OCI-LY7 (cell line): ENCODE data around the gene SCYGR6. TPM values are rescaled to one million over a fixed set of nuclear protein-coding genes. Genes with fewer than 3 reads are reported as not detected.

Experiments
- BruUV-seq: library from RNA; stranded (reverse); fragments of 400-500 nt; replicated peaks from 2 replicates; lab custom pipeline; 2021; lab: Mats Ljungman, UMichigan
- CTCF ChIA-PET: fragments of 300-600 bp; sonication (Branson Sonifier 250); formaldehyde crosslinking; loops from one replicate; lab custom pipeline; 2022; ENCODE audit warnings: antibody characterized with exemption; ENCODE audit not compliant: unreplicated experiment; lab: Charles Lee
- POLR2A ChIA-PET: fragments of 300-600 bp; sonication (Branson Sonifier 250); formaldehyde crosslinking; loops from one replicate; lab custom pipeline; 2022; ENCODE audit warnings: antibody characterized with exemption; lab: Charles Lee
- DNase-seq: peaks from one replicate; pipeline ENCODE4 v3.0.0-alpha.2; 2015; ENCODE audit warnings: low spot score
- H2AFZ ChIP-seq: fragments of 200-600 bp; sonication (generic), shearing (Covaris generic); 2 replicates; pipeline ENCODE4 v1.6.1; 2014; ENCODE audit warnings: mild to moderate bottlenecking, antibody characterized with exemption, low read length, moderate library complexity
- H3K27ac ChIP-seq: fragments of 200-600 bp; sonication (generic); 2 replicates; pipeline ENCODE4 v1.5.1; 2014; ENCODE audit warnings: mixed run types, low read depth, mild to moderate bottlenecking, moderate library complexity, low read length, inconsistent platforms; ENCODE audit not compliant: poor library complexity, severe bottlenecking
- H3K36me3 ChIP-seq: fragments of 200-600 bp; sonication (generic); 2 replicates; pipeline ENCODE4 v1.6.1; 2014; ENCODE audit warnings: mild to moderate bottlenecking, antibody characterized with exemption, low read length, moderate library complexity, mixed read lengths; ENCODE audit not compliant: insufficient read depth
- H3K4me1 ChIP-seq: fragments of 200-600 bp; sonication (generic); 2 replicates; pipeline ENCODE4 v1.5.1; 2014; ENCODE audit warnings: mild to moderate bottlenecking, low read length; ENCODE audit not compliant: insufficient read depth, poor library complexity, severe bottlenecking
- H3K4me2 ChIP-seq: fragments of 200-600 bp; sonication (generic); 2 replicates; pipeline ENCODE4 v1.6.1; 2014; ENCODE audit warnings: mild to moderate bottlenecking, low read length
- H3K4me3 ChIP-seq: fragments of 200-600 bp; sonication (generic); 2 replicates; pipeline ENCODE4 v1.5.1; 2014; ENCODE audit warnings: mild to moderate bottlenecking, low read depth, low read length; ENCODE audit not compliant: poor library complexity, severe bottlenecking
- H3K79me2 ChIP-seq: fragments of 200-600 bp; sonication (generic); 2 replicates; pipeline ENCODE4 v1.6.1; 2016; ENCODE audit warnings: low read depth, mild to moderate bottlenecking, low read length, moderate library complexity, mixed read lengths; ENCODE audit not compliant: insufficient read depth
- H3K9me2 ChIP-seq: fragments of 200-600 bp; sonication (generic); 2 replicates; pipeline ENCODE4 v1.6.1; 2016; ENCODE audit warnings: mild to moderate bottlenecking, low read length, mixed read lengths; ENCODE audit not compliant: insufficient read depth
- H3K9me3 ChIP-seq: fragments of 200-600 bp; sonication (generic); 2 replicates; pipeline ENCODE4 v1.6.1; 2014; ENCODE audit warnings: mild to moderate bottlenecking, mixed run types, low read length, mixed read lengths
- H4K20me1 ChIP-seq: fragments of 200-600 bp; sonication (generic); 2 replicates; pipeline ENCODE4 v1.6.1; 2014; ENCODE audit warnings: mild to moderate bottlenecking, antibody characterized with exemption, low read length, moderate library complexity, mixed read lengths; ENCODE audit not compliant: insufficient read depth
- EZH2phosphoT487 ChIP-seq: fragments of 200-600 bp; sonication (generic); IDR thresholded peaks from 2 replicates; pipeline ENCODE4 v1.6.1; 2018; ENCODE audit warnings: low read depth, borderline replicate concordance, mild to moderate bottlenecking, mixed run types, antibody characterized with exemption, low read length, moderate library complexity, mixed read lengths
- intact Hi-C: fragments of 100-400 bp; cut with micrococcal nuclease; formaldehyde crosslinking; loops from one replicate; pipeline ENCODE4 v1.10.0; 2022; ENCODE audit not compliant: unreplicated experiment
- total RNA-seq, 2 experiments: library from RNA; depleted of rRNA in 1 of 2; stranded (reverse); fragments of >200 nt in 1 of 2; shearing (Covaris generic) in 1 of 2; gene quantifications; 2 replicates each; pipeline ENCODE4 v1.2.3, GENCODE V29; 2014 to 2022
- TF ChIP-seq, protein P1 (sequence below): fragments of 200-600 bp; sonication (generic); conservative IDR thresholded peaks from 2 replicates; pipeline ENCODE4 v1.5.1; 2014; ENCODE audit warnings: mild to moderate bottlenecking, antibody characterized with exemption, low read length, moderate library complexity, mixed read lengths

The SCYGR6 gene
- total RNA-seq, 2 experiments from 2014 or later = not detected

DNA sequence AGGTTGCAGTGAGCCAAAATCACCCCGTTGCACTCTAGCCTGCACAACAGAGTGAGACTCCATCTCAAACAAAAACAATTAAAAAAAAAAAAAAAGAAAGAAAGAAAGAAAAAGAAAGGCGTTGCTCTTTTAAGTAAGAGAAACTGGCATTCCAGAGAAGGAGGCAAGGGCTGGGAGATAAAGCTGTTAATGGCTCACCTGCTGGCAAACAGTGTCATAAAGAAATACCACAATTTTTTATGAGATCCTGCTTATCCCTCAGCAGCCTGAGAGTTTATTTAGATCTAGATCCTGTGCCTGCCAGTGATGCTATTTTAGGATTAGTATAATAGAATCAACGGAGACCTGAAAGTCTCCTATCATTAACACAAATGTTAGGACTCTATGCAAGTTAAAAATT, 23.0 kb downstream of the SCYGR6 start:
- Histone ChIP-seq H3K4me1 (no peaks in the 10 kb centered on the region), H3K4me3 (no peak overlapping the region), H3K9me3 (no peaks in the 10 kb centered on the region), H3K79me2 (no peaks in the 10 kb centered on the region), H3K4me2 (no peak overlapping the region), H3K27ac (no peak overlapping the region), H3K36me3 (no peaks in the 10 kb centered on the region), H3K9me2 (no peaks in the 10 kb centered on the region), H4K20me1 (no peaks in the 10 kb centered on the region), H2AFZ (no peak overlapping the region)
- BruUV-seq = no TSS peak
- ChIA-PET CTCF (no interaction called here), POLR2A (no interaction called here)
- TF ChIP-seq EZH2phosphoT487 = no peak
- TF ChIP-seq, protein P1, sequence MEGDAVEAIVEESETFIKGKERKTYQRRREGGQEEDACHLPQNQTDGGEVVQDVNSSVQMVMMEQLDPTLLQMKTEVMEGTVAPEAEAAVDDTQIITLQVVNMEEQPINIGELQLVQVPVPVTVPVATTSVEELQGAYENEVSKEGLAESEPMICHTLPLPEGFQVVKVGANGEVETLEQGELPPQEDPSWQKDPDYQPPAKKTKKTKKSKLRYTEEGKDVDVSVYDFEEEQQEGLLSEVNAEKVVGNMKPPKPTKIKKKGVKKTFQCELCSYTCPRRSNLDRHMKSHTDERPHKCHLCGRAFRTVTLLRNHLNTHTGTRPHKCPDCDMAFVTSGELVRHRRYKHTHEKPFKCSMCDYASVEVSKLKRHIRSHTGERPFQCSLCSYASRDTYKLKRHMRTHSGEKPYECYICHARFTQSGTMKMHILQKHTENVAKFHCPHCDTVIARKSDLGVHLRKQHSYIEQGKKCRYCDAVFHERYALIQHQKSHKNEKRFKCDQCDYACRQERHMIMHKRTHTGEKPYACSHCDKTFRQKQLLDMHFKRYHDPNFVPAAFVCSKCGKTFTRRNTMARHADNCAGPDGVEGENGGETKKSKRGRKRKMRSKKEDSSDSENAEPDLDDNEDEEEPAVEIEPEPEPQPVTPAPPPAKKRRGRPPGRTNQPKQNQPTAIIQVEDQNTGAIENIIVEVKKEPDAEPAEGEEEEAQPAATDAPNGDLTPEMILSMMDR = no peak
- intact Hi-C loops = no loop called here
- no peak for DNase-seq

DNA sequence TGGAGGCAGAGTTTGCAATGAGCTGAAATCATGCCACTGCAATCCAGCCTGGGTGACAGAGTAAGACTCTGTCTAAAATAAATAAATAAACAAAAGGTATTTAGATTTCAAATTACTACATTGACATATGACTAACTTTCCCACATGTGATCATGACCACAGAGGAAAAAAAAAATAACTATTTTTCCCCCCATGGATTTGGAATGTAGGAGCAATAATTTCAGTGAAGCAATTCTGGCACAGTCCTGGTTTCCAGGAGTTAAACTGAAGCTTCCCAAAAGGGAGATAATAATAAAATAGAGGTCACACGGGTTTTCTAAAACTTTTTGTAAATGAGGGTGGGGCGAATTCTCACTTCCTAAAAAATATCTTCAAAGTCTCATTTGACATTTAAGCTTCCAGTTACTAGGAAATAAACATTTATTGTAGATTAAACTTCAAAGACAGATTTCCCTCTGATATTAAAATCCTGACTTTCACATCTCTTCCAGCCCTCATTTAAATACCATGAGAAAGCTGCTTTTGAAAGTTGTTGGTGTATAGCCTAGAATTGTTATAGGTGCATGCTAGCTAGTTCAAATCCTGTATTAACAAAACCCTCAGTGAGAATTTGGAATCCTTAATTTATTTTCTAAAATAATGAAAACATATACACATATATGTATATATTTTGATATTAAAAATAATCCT, 27.4 kb downstream of the SCYGR6 start:
- CTCF ChIA-PET = no interaction called here
- POLR2A ChIA-PET = no interaction called here
- no peak for DNase-seq

DNA sequence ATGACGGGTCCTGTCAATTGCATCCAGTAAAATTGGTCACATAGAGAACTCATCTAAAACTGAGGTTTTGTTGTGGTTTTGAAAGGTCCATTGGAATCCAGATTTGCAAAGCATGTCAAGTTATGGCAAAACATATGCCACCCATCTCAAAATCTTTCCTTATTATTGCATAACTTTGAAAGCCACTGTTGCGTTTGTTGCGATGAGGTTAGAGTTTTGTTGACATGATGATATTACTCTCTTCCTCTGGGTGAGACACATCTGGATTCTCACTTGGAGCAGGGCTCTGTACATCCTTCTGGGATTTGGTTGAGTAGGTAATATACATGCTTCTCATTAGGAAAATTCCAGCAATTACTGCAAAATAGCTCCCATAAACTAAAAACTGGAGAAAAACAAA, 37.4 kb downstream of the SCYGR6 start:
- intact Hi-C loops = no loop called here
- Histone ChIP-seq H2AFZ (no peak overlapping the region), H3K36me3 (no peaks in the 10 kb centered on the region), H3K4me2 (no peak overlapping the region), H3K9me3 (no peaks in the 10 kb centered on the region), H4K20me1 (no peaks in the 10 kb centered on the region), H3K79me2 (no peaks in the 10 kb centered on the region), H3K9me2 (no peaks in the 10 kb centered on the region), H3K4me1 (no peaks in the 10 kb centered on the region), H3K4me3 (no peak overlapping the region), H3K27ac (no peak overlapping the region)
- ChIA-PET CTCF (no interaction called here), POLR2A (interaction anchor here (0.6 kb wide), 1 partner anchor 20 kb away, joined by 3 read pairs; no protein-coding TSS in a partner anchor)
- no peak for TF ChIP-seq EZH2phosphoT487
- TF ChIP-seq, protein P1 = no peak
- no peak for DNase-seq
- BruUV-seq = no TSS peak

More for the DNA sequence above, 27.4 kb downstream of the SCYGR6 start:
- Histone ChIP-seq H3K79me2 (no peaks in the 10 kb centered on the region), H3K36me3 (no peaks in the 10 kb centered on the region), H3K9me3 (no peaks in the 10 kb centered on the region), H3K4me3 (no peak overlapping the region), H3K9me2 (no peaks in the 10 kb centered on the region), H2AFZ (no peak overlapping the region), H3K27ac (no peak overlapping the region), H4K20me1 (no peaks in the 10 kb centered on the region), H3K4me2 (no peak overlapping the region), H3K4me1 (no peaks in the 10 kb centered on the region)
- TF ChIP-seq, protein P1 = no peak
- TF ChIP-seq EZH2phosphoT487 = no peak
- intact Hi-C loops = no loop called here
- no TSS peak for BruUV-seq
